HepG2 (cell line): ENCODE data around the gene DDX23. TPM values are rescaled to one million over a fixed set of nuclear protein-coding genes. Genes with fewer than 3 reads are reported as not detected.

Experiments
- ATF6 ChIP-seq: sonication (generic); formaldehyde crosslinking; conservative IDR thresholded peaks from 2 replicates; pipeline ENCODE4 v1.4.0; 2020; ENCODE audit warnings: missing genetic modification reagents
- CTCF ChIP-seq: sonication (generic); formaldehyde crosslinking; IDR thresholded peaks from 2 replicates; pipeline ENCODE4 v1.5.0; 2020; ENCODE audit warnings: mild to moderate bottlenecking, missing genetic modification reagents, moderate library complexity
- FLYWCH1 ChIP-seq: sonication (generic); formaldehyde crosslinking; IDR thresholded peaks from 2 replicates; pipeline ENCODE4 v1.8.1; 2023; ENCODE audit warnings: mild to moderate bottlenecking, missing genetic modification reagents
- FOXA3 ChIP-seq: IDR thresholded peaks from 2 replicates; pipeline ENCODE4 v1.6.1; 2016; ENCODE audit warnings: missing genetic modification reagents, missing compliant biosample characterization
- KLF11 ChIP-seq: IDR thresholded peaks from 2 replicates; pipeline ENCODE4 v1.6.1; 2016; ENCODE audit warnings: missing compliant biosample characterization
- KLF6 ChIP-seq: IDR thresholded peaks from 2 replicates; pipeline ENCODE4 v1.8.0; 2016; ENCODE audit warnings: missing biosample characterization, missing genetic modification reagents
- NFKB2 ChIP-seq: sonication (generic); formaldehyde crosslinking; IDR thresholded peaks from 2 replicates; pipeline ENCODE4 v1.4.0; 2020; ENCODE audit warnings: missing genetic modification reagents, borderline replicate concordance
- NONO ChIP-seq, 2 experiments: fragments of 450-650 bp in 1 of 2; sonication (generic) in 1 of 2; formaldehyde crosslinking in 1 of 2; IDR thresholded peaks in 1 of 2; conservative IDR thresholded peaks in 1 of 2; 2 replicates each; pipeline versions ENCODE4 v1.6.1 to v1.8.0; 2017 to 2022; ENCODE audit warnings: mild to moderate bottlenecking in 1 of 2, missing genetic modification reagents in 1 of 2, moderate library complexity in 1 of 2
- PATZ1 ChIP-seq: sonication (generic); formaldehyde crosslinking; IDR thresholded peaks from 2 replicates; pipeline ENCODE4 v1.4.0; 2020; ENCODE audit warnings: missing genetic modification reagents
- PPARG ChIP-seq: conservative IDR thresholded peaks from 2 replicates; pipeline ENCODE4 v1.6.1; 2016; ENCODE audit warnings: missing biosample characterization, missing genetic modification reagents
- ZNF326 ChIP-seq: sonication (generic); formaldehyde crosslinking; IDR thresholded peaks from 2 replicates; pipeline ENCODE4 v1.4.0; 2020; ENCODE audit warnings: missing genetic modification reagents, borderline replicate concordance
- ZNF496 ChIP-seq: sonication (generic); formaldehyde crosslinking; IDR thresholded peaks from 2 replicates; pipeline ENCODE4 v1.8.1; 2023; ENCODE audit warnings: mild to moderate bottlenecking, moderate library complexity, missing genetic modification reagents; ENCODE audit not compliant: insufficient replicate concordance
- ZNF589 ChIP-seq: sonication (generic); formaldehyde crosslinking; conservative IDR thresholded peaks from 2 replicates; pipeline ENCODE4 v1.8.0; 2022; ENCODE audit warnings: mild to moderate bottlenecking, moderate library complexity, missing genetic modification reagents
- ZSCAN20 ChIP-seq: sonication (generic); formaldehyde crosslinking; IDR thresholded peaks from 2 replicates; pipeline ENCODE4 v1.4.0; 2020; ENCODE audit warnings: missing genetic modification reagents, mild to moderate bottlenecking, borderline replicate concordance
- polyA plus RNA-seq, 8 experiments: library from polyadenylated mRNA; depleted of rRNA in 3 of 8; stranded (reverse) in 7 of 8; unstranded in 1 of 8; fragments of >200 nt; fragmentation: Illumina TruSeq in 4 of 8; extraction: Trizol in 4 of 8; gene quantifications; 2 replicates each; pipeline versions ENCODE4 v1.2.1 to v1.2.3, GENCODE V29; 2011 to 2016; ENCODE audit warnings: low read depth in 4 of 8, missing spikeins in 1 of 8, mixed read lengths in 1 of 8; ENCODE audit not compliant: insufficient read depth in 1 of 8
- total RNA-seq, 5 experiments: library from RNA; depleted of rRNA; stranded (reverse); fragments of >200 nt; fragmentation: Illumina TruSeq; extraction: Trizol; gene quantifications; 2 replicates each; pipeline ENCODE4 v1.2.3, GENCODE V29; 2016; ENCODE audit warnings: low read depth in 1 of 5
- TF ChIP-seq, protein P1 (sequence below): sonication (generic); formaldehyde crosslinking; IDR thresholded peaks from 2 replicates; pipeline ENCODE4 v1.5.1; 2020; ENCODE audit warnings: missing genetic modification reagents, mild to moderate bottlenecking, borderline replicate concordance
- TF ChIP-seq, protein P2 (sequence below): sonication (generic); formaldehyde crosslinking; IDR thresholded peaks from 2 replicates; pipeline ENCODE4 v1.5.0; 2020; ENCODE audit warnings: mild to moderate bottlenecking, missing genetic modification reagents

Gene DDX23
- total and polyA plus RNA-seq, 2 of the 13 experiments (the other 11 are each of a cell fraction or from before 2014, with no cell fraction given), result 35.7 to 90.0 TPM

GRCh38 chr12:48883305-48884161 is 31.6 kb upstream of the DDX23 start (continued):
- TF ChIP-seq, protein P1, sequence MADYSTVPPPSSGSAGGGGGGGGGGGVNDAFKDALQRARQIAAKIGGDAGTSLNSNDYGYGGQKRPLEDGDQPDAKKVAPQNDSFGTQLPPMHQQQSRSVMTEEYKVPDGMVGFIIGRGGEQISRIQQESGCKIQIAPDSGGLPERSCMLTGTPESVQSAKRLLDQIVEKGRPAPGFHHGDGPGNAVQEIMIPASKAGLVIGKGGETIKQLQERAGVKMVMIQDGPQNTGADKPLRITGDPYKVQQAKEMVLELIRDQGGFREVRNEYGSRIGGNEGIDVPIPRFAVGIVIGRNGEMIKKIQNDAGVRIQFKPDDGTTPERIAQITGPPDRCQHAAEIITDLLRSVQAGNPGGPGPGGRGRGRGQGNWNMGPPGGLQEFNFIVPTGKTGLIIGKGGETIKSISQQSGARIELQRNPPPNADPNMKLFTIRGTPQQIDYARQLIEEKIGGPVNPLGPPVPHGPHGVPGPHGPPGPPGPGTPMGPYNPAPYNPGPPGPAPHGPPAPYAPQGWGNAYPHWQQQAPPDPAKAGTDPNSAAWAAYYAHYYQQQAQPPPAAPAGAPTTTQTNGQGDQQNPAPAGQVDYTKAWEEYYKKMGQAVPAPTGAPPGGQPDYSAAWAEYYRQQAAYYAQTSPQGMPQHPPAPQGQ (CRISPR knock-in tag), result no peak
- TF ChIP-seq PATZ1 (CRISPR knock-in tag), result peak; percentile 61
- TF ChIP-seq KLF11 (CRISPR knock-in tag), result no peak
- TF ChIP-seq ZNF496 (CRISPR knock-in tag), result no peak
- TF ChIP-seq NFKB2 (CRISPR knock-in tag), result no peak; the same call in 1 of the 2 replicates
- TF ChIP-seq FLYWCH1 (CRISPR knock-in tag), result no peak
- no peak for TF ChIP-seq KLF6 (CRISPR knock-in tag)
- no peak for TF ChIP-seq CTCF (CRISPR knock-in tag)
- TF ChIP-seq ZNF326 (CRISPR knock-in tag), result no peak
- TF ChIP-seq ZNF589 (CRISPR knock-in tag), result no peak
- TF ChIP-seq FOXA3 (CRISPR knock-in tag), result peak; percentile 86
- TF ChIP-seq, protein P2, sequence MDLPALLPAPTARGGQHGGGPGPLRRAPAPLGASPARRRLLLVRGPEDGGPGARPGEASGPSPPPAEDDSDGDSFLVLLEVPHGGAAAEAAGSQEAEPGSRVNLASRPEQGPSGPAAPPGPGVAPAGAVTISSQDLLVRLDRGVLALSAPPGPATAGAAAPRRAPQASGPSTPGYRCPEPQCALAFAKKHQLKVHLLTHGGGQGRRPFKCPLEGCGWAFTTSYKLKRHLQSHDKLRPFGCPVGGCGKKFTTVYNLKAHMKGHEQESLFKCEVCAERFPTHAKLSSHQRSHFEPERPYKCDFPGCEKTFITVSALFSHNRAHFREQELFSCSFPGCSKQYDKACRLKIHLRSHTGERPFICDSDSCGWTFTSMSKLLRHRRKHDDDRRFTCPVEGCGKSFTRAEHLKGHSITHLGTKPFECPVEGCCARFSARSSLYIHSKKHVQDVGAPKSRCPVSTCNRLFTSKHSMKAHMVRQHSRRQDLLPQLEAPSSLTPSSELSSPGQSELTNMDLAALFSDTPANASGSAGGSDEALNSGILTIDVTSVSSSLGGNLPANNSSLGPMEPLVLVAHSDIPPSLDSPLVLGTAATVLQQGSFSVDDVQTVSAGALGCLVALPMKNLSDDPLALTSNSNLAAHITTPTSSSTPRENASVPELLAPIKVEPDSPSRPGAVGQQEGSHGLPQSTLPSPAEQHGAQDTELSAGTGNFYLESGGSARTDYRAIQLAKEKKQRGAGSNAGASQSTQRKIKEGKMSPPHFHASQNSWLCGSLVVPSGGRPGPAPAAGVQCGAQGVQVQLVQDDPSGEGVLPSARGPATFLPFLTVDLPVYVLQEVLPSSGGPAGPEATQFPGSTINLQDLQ (CRISPR knock-in tag), result 0 out of 2 replicates have a peak, but pooled peaks have one; percentile 37
- TF ChIP-seq PPARG (CRISPR knock-in tag), result peak; percentile 81
- TF ChIP-seq ATF6, result no peak
- no peak for TF ChIP-seq ZSCAN20 (CRISPR knock-in tag)
- no peak for TF ChIP-seq NONO (IDR thresholded peaks at IDR 0.05)
- TF ChIP-seq NONO (CRISPR knock-in tag; conservative IDR thresholded peaks at IDR 0.05), result peak; percentile 52; the same call in 1 of the 2 replicates
